GM18873 (cell line): Measurements from ENCODE around the gene IL21.

Experiments used
- ATAC-seq: cut with Tn5 transposase; IDR thresholded peaks from one replicate; pipeline ENCODE4 v1.9.1; 2021; ENCODE audit warnings: mild to moderate bottlenecking, moderate library complexity, moderate number of reproducible peaks; ENCODE audit not compliant: unreplicated experiment, low FRiP score

The IL21 gene

DNA sequence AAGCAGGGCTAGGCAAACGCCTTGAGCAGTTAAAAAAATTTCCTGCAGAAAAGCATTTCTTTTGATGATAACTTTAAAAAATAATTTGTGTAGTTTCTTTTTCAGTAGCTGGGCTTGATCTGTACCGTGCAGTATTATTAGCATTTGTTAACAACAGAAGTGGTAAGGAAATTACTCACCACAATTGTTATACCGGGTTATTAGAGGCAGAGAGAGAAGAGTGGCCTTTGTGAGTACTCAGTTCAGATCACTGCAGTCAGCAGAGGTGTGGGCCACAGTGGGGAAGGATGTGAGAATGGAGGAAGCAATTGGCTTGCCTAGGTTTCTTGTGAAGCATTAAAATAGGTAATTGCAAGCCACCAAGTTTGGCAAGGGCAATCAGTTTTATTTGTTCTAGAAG is 14.3 kb upstream of the IL21 start:
- ATAC-seq: no peak

DNA sequence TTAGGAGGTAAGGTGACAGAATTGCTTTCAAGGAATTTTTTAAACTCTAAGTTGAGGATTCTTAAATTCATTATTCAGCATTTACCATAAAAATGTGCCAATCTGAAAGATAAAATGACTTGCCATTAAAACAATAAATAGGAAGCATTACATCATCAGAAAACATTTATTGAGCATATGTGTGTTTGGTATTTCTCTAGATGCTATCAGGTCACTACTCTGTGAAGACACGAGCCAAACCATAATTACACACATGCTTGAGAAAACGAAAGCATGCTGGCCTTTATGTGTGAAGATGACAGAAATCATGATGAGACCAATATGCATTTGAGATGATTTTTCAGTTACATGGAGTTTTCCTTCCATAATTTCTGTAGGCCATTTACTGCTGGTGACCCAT is 12.3 kb upstream of the IL21 start:
- ATAC-seq: no peak

GRCh38 chr4:122632396-122633143 is 11.7 kb upstream of the IL21 start:
- peak; percentile 68 for ATAC-seq

GRCh38 chr4:122625156-122625555 is 4.3 kb upstream of the IL21 start:
- ATAC-seq: no peak

DNA sequence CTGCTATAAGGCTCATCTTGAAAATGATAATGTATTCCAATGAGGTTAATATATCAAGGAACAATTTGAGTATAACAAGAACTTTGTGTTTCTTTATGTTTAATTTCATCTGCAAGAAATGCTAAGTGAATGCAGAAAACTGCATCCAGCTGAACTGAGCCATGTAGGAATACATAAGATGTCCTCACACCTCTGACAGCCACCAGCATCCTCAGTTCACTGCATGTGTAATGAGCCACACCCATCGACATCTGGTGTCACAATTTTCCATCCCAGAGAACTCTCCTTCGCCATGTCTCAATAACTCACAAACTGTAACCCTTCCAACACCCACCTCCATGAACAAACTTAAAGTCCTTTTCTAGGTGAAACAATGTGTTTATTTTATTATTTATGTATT is 3.3 kb upstream of the IL21 start:
- ATAC-seq: no peak

- ATAC-seq: no peak
Observed at GRCh38 chr4:122623637-122624166, 2.8 kb upstream of the IL21 start.

- ATAC-seq: no peak
Observed at GRCh38 chr4:122622400-122622799, 1.5 kb upstream of the IL21 start.

GRCh38 chr4:122619611-122620010 is 1.3 kb downstream of the IL21 start:
- no peak for ATAC-seq

DNA sequence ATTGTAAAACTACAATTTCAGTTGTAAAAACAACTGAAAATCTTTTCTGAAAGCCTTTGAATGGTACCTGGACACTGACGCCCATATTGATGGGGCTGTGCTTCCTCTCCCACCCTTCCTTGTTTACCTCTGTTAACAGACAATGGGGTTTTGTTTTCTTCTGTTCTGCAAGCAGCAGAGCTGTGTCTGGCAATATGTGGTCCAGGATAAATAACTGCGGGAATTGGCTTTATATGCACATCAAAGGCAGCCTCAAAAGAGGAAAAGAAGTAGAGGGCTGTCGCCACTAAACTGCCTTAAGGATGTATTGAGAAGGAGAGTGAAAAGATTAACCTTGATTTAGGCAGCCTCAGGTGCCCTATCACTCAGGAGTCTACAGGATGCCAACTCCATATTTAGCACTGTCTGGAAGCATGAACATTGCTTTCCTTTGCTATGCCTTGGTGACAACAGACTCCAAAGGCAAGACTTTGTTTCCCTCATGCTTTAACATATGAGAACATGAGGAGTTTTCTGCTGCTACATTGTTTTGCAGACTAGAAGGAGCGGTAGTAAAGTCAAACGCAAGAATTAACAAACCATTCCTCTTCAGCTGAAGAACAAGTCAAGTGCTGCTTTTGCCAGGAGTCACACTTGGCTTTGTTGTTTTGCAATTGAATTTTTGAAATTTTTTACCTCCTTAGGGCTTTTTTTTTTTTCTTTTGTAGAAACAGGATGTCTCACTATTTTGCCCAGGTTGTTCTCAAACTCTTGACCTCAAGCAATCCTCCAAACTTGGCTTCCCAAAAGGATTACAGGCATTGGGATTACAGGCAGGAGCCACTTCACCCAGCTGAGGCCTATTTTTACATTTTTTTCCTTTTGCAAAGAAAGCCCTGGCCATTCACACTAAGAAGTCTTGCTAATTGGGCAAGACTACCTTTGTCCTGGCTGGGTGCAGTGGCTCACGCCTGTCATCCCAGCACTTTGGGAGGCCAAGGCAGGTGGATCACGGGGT is 3.0 kb downstream of the IL21 start:
- ATAC-seq: no peak

GRCh38 chr4:122616915-122617596 is 3.8 kb downstream of the IL21 start:
- ATAC-seq: no peak

DNA sequence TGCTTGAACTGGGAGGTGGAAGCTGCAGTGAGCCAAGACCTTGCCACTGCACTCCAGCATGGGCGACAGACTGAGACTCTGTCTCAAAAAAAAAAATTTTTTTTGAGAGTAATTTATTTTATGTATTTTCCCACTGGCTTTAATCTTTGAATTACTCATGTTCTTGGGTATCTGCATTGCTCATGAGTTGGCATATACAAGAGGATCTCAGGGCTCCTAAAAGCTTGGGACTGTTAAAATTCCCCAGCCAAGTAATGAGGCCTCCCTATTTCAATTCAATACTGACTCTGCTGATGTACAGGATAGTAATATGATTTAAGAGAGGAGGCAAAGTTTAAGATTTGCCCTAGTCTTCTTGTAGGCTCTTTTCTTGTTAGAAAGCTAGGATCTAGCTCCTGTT is 6.2 kb downstream of the IL21 start:
- ATAC-seq: no peak

- no peak for ATAC-seq
Observed at GRCh38 chr4:122612540-122612939, 8.3 kb downstream of the IL21 start.

- ATAC-seq: no peak
Observed at GRCh38 chr4:122606364-122607043, 14.4 kb downstream of the IL21 start.

- ATAC-seq: no peak
Observed at GRCh38 chr4:122604146-122604545, 16.7 kb downstream of the IL21 start.

DNA sequence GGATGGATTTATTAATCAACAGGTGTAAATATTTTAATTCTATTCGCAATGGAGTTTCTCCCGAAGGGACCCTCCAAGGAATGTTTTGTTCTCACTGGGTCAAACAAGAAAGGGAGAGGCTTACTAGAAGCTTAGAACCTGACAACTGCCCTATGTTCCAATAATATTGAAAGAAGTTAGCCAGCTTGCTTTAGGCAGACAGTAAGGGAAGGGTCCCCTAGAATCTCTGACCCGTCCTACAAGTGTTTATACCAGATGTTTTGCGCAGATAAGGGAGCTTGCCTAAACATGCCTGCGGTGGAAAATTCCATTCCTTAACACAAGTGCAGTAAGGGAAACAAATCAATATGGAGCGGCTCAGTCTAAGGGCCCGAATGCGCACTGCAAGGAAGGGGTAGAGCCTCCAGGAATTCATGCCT is 17.7 kb downstream of the IL21 start:
- ATAC-seq: no peak

GRCh38 chr4:122602277-122603142 is 18.4 kb downstream of the IL21 start:
- no peak for ATAC-seq

DNA sequence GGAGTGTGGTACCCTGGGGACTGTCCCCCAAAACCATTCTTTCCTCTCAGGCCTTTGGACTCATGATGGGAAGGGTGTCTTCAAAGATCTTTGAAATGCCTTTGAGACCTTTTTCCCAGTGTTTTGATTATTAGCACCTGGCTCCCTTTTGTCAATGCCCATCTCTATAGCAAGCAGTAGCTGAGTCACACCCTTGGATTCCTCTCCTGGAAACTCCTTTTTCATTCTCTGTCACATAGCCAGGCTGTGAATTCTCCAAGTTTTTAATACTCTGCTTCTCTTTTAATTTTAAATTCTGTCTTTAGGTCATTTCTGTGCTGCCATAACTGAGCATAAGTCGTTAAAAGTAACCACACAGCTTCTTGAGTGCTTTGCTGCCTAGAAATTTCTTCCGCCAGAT is 29.7 kb downstream of the IL21 start:
- no peak for ATAC-seq

GRCh38 chr4:122588453-122589238 is 32.2 kb downstream of the IL21 start:
- ATAC-seq: no peak
